Activated CD4-positive, alpha-beta T cell treated with anti-CD3 and anti-CD28 coated beads, Interleukin-10, Interleukin-2, amounts not matched to agents 100 ng/mL and 50 ng/mL, durations not matched to agents 16 hours and 8 hours (primary cell): Measurements from ENCODE around the gene KRT71.

Source experiments
- DNase-seq: peaks from one replicate; pipeline ENCODE4 v3.0.0-alpha.2; 2020

Gene KRT71

GRCh38 chr12:52573743-52574142 is 20.8 kb upstream of the KRT71 start, which contains the start of gene KRT74:
Gene KRT74, minus strand, starts transcription at chr12:52573843. Its CDS starts 66 bp downstream, at chr12:52573777.
- no peak for DNase-seq

- no peak for DNase-seq
Observed at GRCh38 chr12:52573306-52573705, 20.4 kb upstream of the KRT71 start.

GRCh38 chr12:52570511-52570910 is 17.6 kb upstream of the KRT71 start:
- no peak for DNase-seq

- no peak for DNase-seq
Observed at GRCh38 chr12:52568111-52568510, 15.2 kb upstream of the KRT71 start.

GRCh38 chr12:52566847-52567291 is 13.9 kb upstream of the KRT71 start:
- DNase-seq, result no peak

GRCh38 chr12:52564582-52564981 is 11.6 kb upstream of the KRT71 start:
- no peak for DNase-seq

- no peak for DNase-seq
Observed at GRCh38 chr12:52561880-52562449, 9.0 kb upstream of the KRT71 start.

- DNase-seq, result no peak
Observed at GRCh38 chr12:52559979-52560378, 7.0 kb upstream of the KRT71 start.

GRCh38 chr12:52558781-52559445 is 6.0 kb upstream of the KRT71 start:
- DNase-seq, result no peak

GRCh38 chr12:52557476-52557875 is 4.5 kb upstream of the KRT71 start:
- DNase-seq, result no peak

- DNase-seq, result no peak
Observed at GRCh38 chr12:52555577-52555976, 2.6 kb upstream of the KRT71 start.

- no peak for DNase-seq
Observed at GRCh38 chr12:52552055-52552454, 890 bp downstream of the KRT71 start.

- no peak for DNase-seq
Observed at GRCh38 chr12:52551216-52551865, 1.6 kb downstream of the KRT71 start.

GRCh38 chr12:52546126-52546525 is 6.8 kb downstream of the KRT71 start:
- no peak for DNase-seq

GRCh38 chr12:52543985-52544883 is 8.7 kb downstream of the KRT71 start:
- no peak for DNase-seq

- DNase-seq, result no peak
Observed at GRCh38 chr12:52542785-52543318, 10.1 kb downstream of the KRT71 start.

- DNase-seq, result no peak
Observed at GRCh38 chr12:52542157-52542556, 10.8 kb downstream of the KRT71 start.

GRCh38 chr12:52541709-52542108 is 11.2 kb downstream of the KRT71 start:
- DNase-seq, result no peak

- no peak for DNase-seq
Observed at GRCh38 chr12:52540531-52540930, 12.4 kb downstream of the KRT71 start.

- DNase-seq, result no peak
Observed at GRCh38 chr12:52539821-52540173, 13.1 kb downstream of the KRT71 start.

- DNase-seq, result no peak
Observed at GRCh38 chr12:52539083-52539820, 13.7 kb downstream of the KRT71 start.

- DNase-seq, result no peak
Observed at GRCh38 chr12:52537101-52537500, 15.8 kb downstream of the KRT71 start.
